HG03139 (cell line): Measurements from ENCODE around the gene PP2D1.
"Not testable (repeated sequence)": the region's sequence is repeated elsewhere in the genome, so short reads cannot be mapped to it uniquely, and the experiment has no call there.

ENCODE experiments used
- ATAC-seq: cut with Tn5 transposase; IDR thresholded peaks from one replicate; pipeline ENCODE4 v1.9.1; 2021; ENCODE audit not compliant: unreplicated experiment

Gene PP2D1

GRCh38 chr3:20012164-20012563 lies at the start of gene PP2D1:
Gene PP2D1, minus strand, starts transcription at chr3:20012264. Its CDS starts 192 bp downstream, at chr3:20012072.
- ATAC-seq: no peak

- peak; percentile 70 for ATAC-seq
Observed at GRCh38 chr3:20060974-20061685, 49.1 kb upstream of the PP2D1 start.

- ATAC-seq: no peak
Observed at GRCh38 chr3:20059929-20060328, 47.9 kb upstream of the PP2D1 start.

- ATAC-seq: no peak
Observed at GRCh38 chr3:20057612-20058180, 45.6 kb upstream of the PP2D1 start.

- ATAC-seq: no peak
Observed at GRCh38 chr3:20056725-20057611, 44.9 kb upstream of the PP2D1 start.

GRCh38 chr3:20055842-20056241 lies 43.8 kb upstream of the PP2D1 start:
- ATAC-seq: no peak

GRCh38 chr3:20055020-20055775 lies 43.1 kb upstream of the PP2D1 start:
- no peak for ATAC-seq

- peak; percentile 84 for ATAC-seq
Observed at GRCh38 chr3:20054549-20054987, 42.5 kb upstream of the PP2D1 start.

- ATAC-seq: no peak
Observed at GRCh38 chr3:20052851-20053250, 40.8 kb upstream of the PP2D1 start.

GRCh38 chr3:20051123-20051806 lies 39.2 kb upstream of the PP2D1 start:
- ATAC-seq: no peak

GRCh38 chr3:20047976-20048883 lies 36.2 kb upstream of the PP2D1 start:
- no peak for ATAC-seq

GRCh38 chr3:20047341-20047779 lies 35.3 kb upstream of the PP2D1 start:
- ATAC-seq: no peak

- no peak for ATAC-seq
Observed at GRCh38 chr3:20046556-20046955, 34.5 kb upstream of the PP2D1 start.

GRCh38 chr3:20045141-20045540 lies 33.1 kb upstream of the PP2D1 start:
- ATAC-seq: not testable (repeated sequence)

GRCh38 chr3:20043825-20044224 lies 31.8 kb upstream of the PP2D1 start:
- ATAC-seq: no peak

- peak; percentile 18 for ATAC-seq
Observed at GRCh38 chr3:20043396-20043795, 31.3 kb upstream of the PP2D1 start.

- no peak for ATAC-seq
Observed at GRCh38 chr3:20042331-20042730, 30.3 kb upstream of the PP2D1 start.

- ATAC-seq: peak; percentile 35
Observed at GRCh38 chr3:20041197-20041780, 29.2 kb upstream of the PP2D1 start.
